Glutamatergic neuron (in vitro differentiated cells): Measurements from ENCODE around the gene CFAP99. TPM values are rescaled to one million over a fixed set of nuclear protein-coding genes. Genes with fewer than 3 reads are reported as not detected.

Experiments used
- DNase-seq: peaks from one replicate; pipeline ENCODE4 v3.0.0; 2022
- H3K27ac Mint-ChIP-seq: one replicate; pipeline ENCODE4 v1.8.0; 2020; ENCODE audit warnings: mild to moderate bottlenecking, mixed read lengths, inconsistent platforms; ENCODE audit not compliant: unreplicated experiment
- H3K27me3 Mint-ChIP-seq: one replicate; pipeline ENCODE4 v1.8.0; 2020; ENCODE audit warnings: mild to moderate bottlenecking, moderate library complexity, mixed read lengths, inconsistent platforms; ENCODE audit not compliant: unreplicated experiment
- H3K36me3 Mint-ChIP-seq: one replicate; pipeline ENCODE4 v1.8.0; 2020; ENCODE audit warnings: mild to moderate bottlenecking, mixed read lengths, inconsistent platforms; ENCODE audit not compliant: unreplicated experiment
- H3K4me1 Mint-ChIP-seq: one replicate; pipeline ENCODE4 v1.8.0; 2020; ENCODE audit warnings: mild to moderate bottlenecking, low read depth, mixed read lengths, inconsistent platforms; ENCODE audit not compliant: unreplicated experiment
- H3K4me3 Mint-ChIP-seq: one replicate; pipeline ENCODE4 v1.8.0; 2020; ENCODE audit warnings: mild to moderate bottlenecking, mixed read lengths, inconsistent platforms; ENCODE audit not compliant: unreplicated experiment
- H3K9me3 Mint-ChIP-seq: one replicate; pipeline ENCODE4 v1.8.0; 2020; ENCODE audit warnings: mild to moderate bottlenecking, moderate library complexity, mixed read lengths, inconsistent platforms; ENCODE audit not compliant: unreplicated experiment
- total RNA-seq: library from RNA; stranded (reverse); fragmentation: NEBNext Ultra II Directional; extraction: Animal tissue kit (Norgen Biotek cat#: 25700); gene quantifications from one replicate; pipeline ENCODE4 v1.2.1, GENCODE V29; 2021; ENCODE audit not compliant: unreplicated experiment
- TF ChIP-seq, protein P1 (sequence below): fragments of 200-600 bp; sonication (generic); IDR thresholded peaks from one replicate; pipeline ENCODE4 v1.5.0; 2021; ENCODE audit not compliant: partially characterized antibody, unreplicated experiment

CFAP99 gene
- total RNA-seq, 1 donor from 2014 or later = not detected

- H3K27ac Mint-ChIP-seq = no peak overlapping the region
- peaks cover 7% of the 10 kb centered on the region for H3K4me1 Mint-ChIP-seq
- peaks cover 4% of the 10 kb centered on the region for H3K27me3 Mint-ChIP-seq
- peaks cover 5% of the 10 kb centered on the region for H3K36me3 Mint-ChIP-seq
- H3K9me3 Mint-ChIP-seq = peaks cover 4% of the 10 kb centered on the region
- no peak for DNase-seq
- TF ChIP-seq, protein P1, sequence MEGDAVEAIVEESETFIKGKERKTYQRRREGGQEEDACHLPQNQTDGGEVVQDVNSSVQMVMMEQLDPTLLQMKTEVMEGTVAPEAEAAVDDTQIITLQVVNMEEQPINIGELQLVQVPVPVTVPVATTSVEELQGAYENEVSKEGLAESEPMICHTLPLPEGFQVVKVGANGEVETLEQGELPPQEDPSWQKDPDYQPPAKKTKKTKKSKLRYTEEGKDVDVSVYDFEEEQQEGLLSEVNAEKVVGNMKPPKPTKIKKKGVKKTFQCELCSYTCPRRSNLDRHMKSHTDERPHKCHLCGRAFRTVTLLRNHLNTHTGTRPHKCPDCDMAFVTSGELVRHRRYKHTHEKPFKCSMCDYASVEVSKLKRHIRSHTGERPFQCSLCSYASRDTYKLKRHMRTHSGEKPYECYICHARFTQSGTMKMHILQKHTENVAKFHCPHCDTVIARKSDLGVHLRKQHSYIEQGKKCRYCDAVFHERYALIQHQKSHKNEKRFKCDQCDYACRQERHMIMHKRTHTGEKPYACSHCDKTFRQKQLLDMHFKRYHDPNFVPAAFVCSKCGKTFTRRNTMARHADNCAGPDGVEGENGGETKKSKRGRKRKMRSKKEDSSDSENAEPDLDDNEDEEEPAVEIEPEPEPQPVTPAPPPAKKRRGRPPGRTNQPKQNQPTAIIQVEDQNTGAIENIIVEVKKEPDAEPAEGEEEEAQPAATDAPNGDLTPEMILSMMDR = no peak
- no peak overlapping the region for H3K4me3 Mint-ChIP-seq
These were observed 14.3 kb downstream of the CFAP99 start for GRCh38 chr4:2432991-2433530.

GRCh38 chr4:2433609-2434350, 15.0 kb downstream of the CFAP99 start:
- Mint-ChIP-seq H3K36me3 (peaks cover 5% of the 10 kb centered on the region), H3K4me3 (peak overlapping the region; percentile 8), H3K27ac (no peak overlapping the region), H3K4me1 (peaks cover 7% of the 10 kb centered on the region), H3K27me3 (peaks cover 4% of the 10 kb centered on the region), H3K9me3 (peaks cover 4% of the 10 kb centered on the region)
- TF ChIP-seq, protein P1 = no peak
- no peak for DNase-seq

GRCh38 chr4:2434420-2434819, 15.7 kb downstream of the CFAP99 start:
- DNase-seq = no peak
- Mint-ChIP-seq H3K36me3 (no peaks in the 10 kb centered on the region), H3K4me1 (peaks cover 7% of the 10 kb centered on the region), H3K9me3 (no peaks in the 10 kb centered on the region), H3K27me3 (peaks cover 2% of the 10 kb centered on the region), H3K4me3 (no peak overlapping the region), H3K27ac (no peak overlapping the region)
- TF ChIP-seq, protein P1 = no peak

DNA sequence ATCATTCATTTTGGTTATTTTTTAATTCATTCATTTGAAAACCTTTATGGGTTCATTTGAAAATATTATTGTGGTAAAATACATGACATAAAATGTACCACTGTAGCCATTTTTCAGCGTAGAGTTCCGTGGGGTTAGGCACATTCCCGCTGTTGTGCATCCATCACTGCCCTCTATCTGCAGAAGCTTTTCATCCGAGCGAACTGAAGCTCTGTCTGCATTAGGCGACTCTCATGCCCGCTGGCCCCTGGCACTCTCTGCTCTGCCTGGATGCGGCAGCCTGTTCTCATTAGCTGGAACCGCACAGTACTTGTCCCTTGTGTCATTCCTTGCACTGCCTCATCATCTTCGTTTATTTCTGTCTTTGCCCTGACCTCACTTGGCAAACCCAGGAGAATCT, 17.5 kb downstream of the CFAP99 start:
- H3K4me1 Mint-ChIP-seq = peaks cover 7% of the 10 kb centered on the region
- no peak overlapping the region for H3K4me3 Mint-ChIP-seq
- no peak for DNase-seq
- H3K9me3 Mint-ChIP-seq = no peaks in the 10 kb centered on the region
- peaks cover 2% of the 10 kb centered on the region for H3K27me3 Mint-ChIP-seq
- no peak overlapping the region for H3K27ac Mint-ChIP-seq
- TF ChIP-seq, protein P1 = no peak
- no peaks in the 10 kb centered on the region for H3K36me3 Mint-ChIP-seq
